ENCODE measurements around the gene BHLHE40.
"Not testable (repeated sequence)": the region's sequence is repeated elsewhere in the genome, so short reads cannot be mapped to it uniquely, and the experiment has no call there.

Gene BHLHE40

GRCh38 chr3:4963669-4964570 lies 15.3 kb upstream of the BHLHE40 start:
- DNase-seq = no peak

GRCh38 chr3:4966006-4966405 lies 13.2 kb upstream of the BHLHE40 start:
- DNase-seq = peak; percentile 61

- DNase-seq = not testable (repeated sequence)
Measured at GRCh38 chr3:4967683-4968082, 11.6 kb upstream of the BHLHE40 start.

- DNase-seq = not testable (repeated sequence)
Measured at GRCh38 chr3:4971437-4971836, 7.8 kb upstream of the BHLHE40 start.

- no peak for DNase-seq
Measured at GRCh38 chr3:4971838-4972237, 7.4 kb upstream of the BHLHE40 start.

- no peak for DNase-seq
Measured at GRCh38 chr3:4972652-4973643, 6.3 kb upstream of the BHLHE40 start.

- DNase-seq = no peak
Measured at GRCh38 chr3:4974154-4974553, 5.1 kb upstream of the BHLHE40 start.

- peak; percentile 68 for DNase-seq
Measured at GRCh38 chr3:4976109-4976508, 3.1 kb upstream of the BHLHE40 start.

- peak; percentile 87 for DNase-seq
Measured at GRCh38 chr3:4977001-4977852, 2.0 kb upstream of the BHLHE40 start.

GRCh38 chr3:4977853-4978203 lies 1.4 kb upstream of the BHLHE40 start:
- DNase-seq = peak; percentile 63

GRCh38 chr3:4978204-4978965 lies 852 bp upstream of the BHLHE40 start:
- peak; percentile 88 for DNase-seq

GRCh38 chr3:4978966-4979427 lies 240 bp upstream of the BHLHE40 start:
- DNase-seq = peak; percentile 94

GRCh38 chr3:4980229-4981203 lies 1.3 kb downstream of the BHLHE40 start:
- peak; percentile 92 for DNase-seq

GRCh38 chr3:4981294-4981664 lies 2.0 kb downstream of the BHLHE40 start:
- DNase-seq = peak; percentile 28

- DNase-seq = peak; percentile 32
Measured at GRCh38 chr3:4981665-4982494, 2.6 kb downstream of the BHLHE40 start.

- DNase-seq = no peak
Measured at GRCh38 chr3:4982773-4983738, 3.8 kb downstream of the BHLHE40 start.

GRCh38 chr3:4983739-4984510 lies 4.7 kb downstream of the BHLHE40 start:
- DNase-seq = peak; percentile 88

- no peak for DNase-seq
Measured at GRCh38 chr3:4984511-4984864, 5.3 kb downstream of the BHLHE40 start.

Measured in CD4-positive, alpha-beta T cell treated with Interleukin-21 for 1 hour (primary cell).